Activated naive CD8-positive, alpha-beta T cell treated with anti-CD3 and anti-CD28 coated beads, Interleukin-2, amount 50 U/mL, for 16 hours (primary cell): ENCODE results near the gene AKT2.

ENCODE experiments used
- DNase-seq: peaks from one replicate; pipeline ENCODE4 v3.0.0-alpha.2; 2020; ENCODE audit warnings: low read depth, low spot score

The AKT2 gene

GRCh38 chr19:40300668-40301067 is 15.5 kb upstream of the AKT2 start:
- no peak for DNase-seq

- no peak for DNase-seq
These were observed 12.9 kb upstream of the AKT2 start for GRCh38 chr19:40298026-40298425.

GRCh38 chr19:40294560-40294959 is 9.4 kb upstream of the AKT2 start:
- DNase-seq, result no peak

GRCh38 chr19:40286971-40287421 is 1.9 kb upstream of the AKT2 start:
- no peak for DNase-seq

GRCh38 chr19:40286235-40286970 is 1.3 kb upstream of the AKT2 start:
- DNase-seq, result no peak

GRCh38 chr19:40285353-40286234 is 449 bp upstream of the AKT2 start:
- DNase-seq, result peak; percentile 96

- DNase-seq, result no peak
These were observed 969 bp downstream of the AKT2 start for GRCh38 chr19:40284251-40284500.

GRCh38 chr19:40283414-40284250 is 1.5 kb downstream of the AKT2 start:
- no peak for DNase-seq

GRCh38 chr19:40282920-40283319 is 2.2 kb downstream of the AKT2 start:
- no peak for DNase-seq

- no peak for DNase-seq
These were observed 3.0 kb downstream of the AKT2 start for GRCh38 chr19:40282209-40282580.

GRCh38 chr19:40281381-40282208 is 3.5 kb downstream of the AKT2 start:
- no peak for DNase-seq

GRCh38 chr19:40280608-40281221 is 4.4 kb downstream of the AKT2 start:
- DNase-seq, result no peak

GRCh38 chr19:40279761-40280607 is 5.2 kb downstream of the AKT2 start:
- no peak for DNase-seq

- no peak for DNase-seq
These were observed 6.0 kb downstream of the AKT2 start for GRCh38 chr19:40279120-40279551.

- no peak for DNase-seq
These were observed 6.6 kb downstream of the AKT2 start for GRCh38 chr19:40278361-40279035.

- DNase-seq, result no peak
These were observed 7.6 kb downstream of the AKT2 start for GRCh38 chr19:40277356-40278059.

GRCh38 chr19:40274585-40275544 is 10.3 kb downstream of the AKT2 start:
- DNase-seq, result no peak
